Measurements from ENCODE around the gene MYBPC3.

Gene MYBPC3

GRCh38 chr11:47394322-47395222 is 42.1 kb upstream of the MYBPC3 start:
- TF ChIP-seq CTCF (IDR thresholded peaks at IDR 0.05) = no peak

- TF ChIP-seq CTCF (IDR thresholded peaks at IDR 0.05) = no peak
These were observed 41.5 kb upstream of the MYBPC3 start for GRCh38 chr11:47394050-47394321.

GRCh38 chr11:47393163-47394049 is 40.9 kb upstream of the MYBPC3 start:
- TF ChIP-seq CTCF (IDR thresholded peaks at IDR 0.05) = no peak

- no peak for TF ChIP-seq CTCF (IDR thresholded peaks at IDR 0.05)
These were observed 40.2 kb upstream of the MYBPC3 start for GRCh38 chr11:47392546-47393162.

- no peak for TF ChIP-seq CTCF (IDR thresholded peaks at IDR 0.05)
These were observed 39.4 kb upstream of the MYBPC3 start for GRCh38 chr11:47391711-47392432.

GRCh38 chr11:47391077-47391583 is 38.6 kb upstream of the MYBPC3 start:
- no peak for TF ChIP-seq CTCF (IDR thresholded peaks at IDR 0.05)

GRCh38 chr11:47390422-47390760 is 37.9 kb upstream of the MYBPC3 start:
- TF ChIP-seq CTCF (IDR thresholded peaks at IDR 0.05) = no peak
